ENCODE measurements around the gene AKAP7.
"Not testable (repeated sequence)": the region's sequence is repeated elsewhere in the genome, so short reads cannot be mapped to it uniquely, and the experiment has no call there.

Gene AKAP7

DNA sequence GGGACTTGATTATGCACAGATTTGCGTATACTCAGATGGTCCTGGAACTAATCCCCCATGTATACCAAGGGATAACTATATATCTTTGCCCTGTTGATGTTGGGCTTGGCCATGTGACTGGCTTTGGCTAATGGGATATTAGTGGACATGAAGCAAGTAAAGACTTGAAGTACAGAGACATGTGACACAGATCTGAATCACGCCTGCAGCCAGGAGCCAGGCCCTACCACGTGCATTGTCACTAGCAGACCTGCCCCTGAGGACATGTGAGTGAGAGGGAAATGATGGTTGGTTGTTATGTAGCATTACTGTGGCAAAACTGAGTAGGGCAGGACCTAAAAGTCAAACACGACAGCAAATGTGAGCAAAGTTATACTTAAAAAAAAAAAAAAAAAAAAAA is 155.7 kb downstream of the AKAP7 start:
- Mint-ChIP-seq H3K27me3 (no peaks in the 10 kb centered on the region), H3K4me3 (no peak overlapping the region), H3K4me1 (ENCODE audit: low read depth) (peaks cover 6% of the 10 kb centered on the region), H3K9me3 (no peaks in the 10 kb centered on the region), H3K27ac (no peak overlapping the region), H3K36me3 (ENCODE audit: low read depth) (no peaks in the 10 kb centered on the region)
- intact Hi-C loops (cut with micrococcal nuclease), result no loop called here

DNA sequence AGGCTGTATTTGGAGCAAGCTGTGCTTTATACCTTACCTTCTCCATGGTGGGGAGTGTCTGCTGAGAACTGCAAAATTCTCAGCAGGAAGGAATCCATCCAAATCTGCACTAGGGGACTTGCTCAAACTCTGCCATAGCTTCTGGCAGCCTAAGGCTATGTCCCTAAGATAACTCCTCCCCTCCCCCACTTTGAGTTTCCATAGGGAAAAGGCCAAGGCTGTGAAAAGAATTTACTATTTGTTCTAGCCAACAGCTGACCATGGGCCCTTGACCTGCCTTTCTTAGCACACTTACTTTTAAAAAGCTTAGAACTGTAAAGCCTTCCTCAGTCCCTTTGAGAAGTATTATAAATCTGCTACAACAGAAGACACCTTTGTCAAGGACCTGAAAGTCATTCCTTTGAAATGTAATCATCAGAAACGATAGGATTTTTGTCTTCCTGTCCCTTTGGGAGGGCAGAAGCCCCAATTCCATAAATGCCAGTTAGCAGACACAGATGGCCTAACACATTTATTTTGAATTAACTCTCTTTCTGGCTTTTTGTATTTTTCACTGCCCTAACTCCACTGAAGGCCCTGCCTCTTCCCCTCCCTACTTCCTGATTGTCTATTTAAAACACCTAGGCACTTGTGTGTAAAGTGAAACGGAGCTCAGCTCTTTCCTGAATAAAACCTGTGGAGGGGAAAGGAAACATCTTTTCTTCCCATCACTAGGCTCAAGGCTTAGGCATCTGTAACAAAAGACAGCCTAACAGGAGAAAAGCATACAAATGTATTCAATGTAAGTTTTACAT is 157.1 kb downstream of the AKAP7 start:
- intact Hi-C loops (cut with micrococcal nuclease), result no loop called here
- Mint-ChIP-seq H3K9me3 (no peaks in the 10 kb centered on the region), H3K4me3 (no peak overlapping the region), H3K36me3 (ENCODE audit: low read depth) (no peaks in the 10 kb centered on the region), H3K27ac (no peak overlapping the region), H3K4me1 (ENCODE audit: low read depth) (peaks cover 6% of the 10 kb centered on the region), H3K27me3 (no peaks in the 10 kb centered on the region)

DNA sequence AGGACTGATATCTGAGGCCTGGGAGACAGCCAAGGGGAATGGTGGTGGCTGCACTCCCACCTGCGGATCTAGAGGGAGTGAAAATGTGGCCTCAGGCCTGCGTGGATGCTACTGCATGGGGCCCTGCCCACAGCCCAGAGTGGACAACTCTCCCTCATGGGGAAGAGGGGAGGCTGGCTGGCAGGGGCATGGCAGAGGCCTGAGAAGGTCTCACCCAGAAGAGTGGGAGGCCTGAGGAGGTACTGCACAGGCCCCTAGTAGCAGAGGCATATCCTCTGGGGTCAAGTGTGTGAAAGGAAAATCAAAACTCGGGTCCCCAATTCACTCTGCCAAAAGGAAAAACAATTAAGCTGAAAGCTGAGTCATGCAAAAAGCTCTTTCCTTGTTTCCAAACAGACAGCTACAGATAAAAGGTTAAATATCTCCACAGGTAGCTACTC is 158.2 kb downstream of the AKAP7 start:
- intact Hi-C loops (cut with micrococcal nuclease), result no loop called here
- no peak overlapping the region for H3K27ac Mint-ChIP-seq

DNA sequence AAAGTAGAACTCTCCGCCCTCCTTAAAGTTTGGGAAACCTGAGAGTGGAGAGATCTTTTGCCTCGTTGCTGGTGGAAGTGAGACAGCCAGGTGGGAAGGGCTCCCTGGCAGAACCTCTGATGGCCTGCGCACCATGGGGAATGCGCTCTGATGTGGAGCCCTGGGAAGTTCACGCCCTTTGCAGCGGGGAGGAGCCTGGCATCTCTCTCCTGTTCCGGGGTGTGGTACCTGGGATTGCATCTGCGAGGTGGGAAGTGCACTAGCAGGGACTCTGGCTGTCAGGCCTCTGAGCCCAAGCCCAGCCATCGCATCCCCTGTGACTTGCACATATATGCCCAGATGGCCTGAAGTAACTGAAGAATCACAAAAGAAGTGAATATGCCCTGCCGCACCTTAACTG is 159.8 kb downstream of the AKAP7 start:
- intact Hi-C loops (cut with micrococcal nuclease), result no loop called here
- H3K4me3 Mint-ChIP-seq, result no peak overlapping the region

More for the DNA sequence above, 158.2 kb downstream of the AKAP7 start:
- Mint-ChIP-seq H3K36me3 (ENCODE audit: low read depth) (no peaks in the 10 kb centered on the region), H3K27me3 (no peaks in the 10 kb centered on the region), H3K9me3 (no peaks in the 10 kb centered on the region), H3K4me1 (ENCODE audit: low read depth) (peaks cover 5% of the 10 kb centered on the region), H3K4me3 (no peak overlapping the region)

DNA sequence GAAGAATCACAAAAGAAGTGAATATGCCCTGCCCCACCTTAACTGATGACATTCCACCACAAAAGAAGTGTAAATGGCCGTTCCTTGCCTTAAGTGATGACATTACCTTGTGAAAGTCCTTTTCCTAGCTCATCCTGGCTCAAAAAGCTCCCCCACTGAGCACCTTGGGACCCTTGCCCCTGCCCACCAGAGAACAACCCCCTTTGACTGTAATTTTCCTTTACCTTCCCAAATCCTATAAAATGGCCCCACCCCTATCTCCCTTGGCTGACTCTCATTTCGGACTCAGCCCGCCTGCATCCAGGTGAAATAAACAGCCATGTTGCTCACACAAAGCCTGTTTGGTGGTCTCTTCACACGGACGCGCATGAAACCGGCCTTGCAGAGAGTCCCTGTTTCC is 165.6 kb downstream of the AKAP7 start:
- H3K27ac Mint-ChIP-seq; H3K36me3 Mint-ChIP-seq (ENCODE audit: low read depth); H3K27me3 Mint-ChIP-seq; intact Hi-C loops (cut with micrococcal nuclease); H3K4me3 Mint-ChIP-seq; H3K9me3 Mint-ChIP-seq: not testable (repeated sequence)
- H3K4me1 Mint-ChIP-seq (ENCODE audit: low read depth), result peaks cover 29% of the 10 kb centered on the region

More for the DNA sequence above, 159.8 kb downstream of the AKAP7 start:
- H3K9me3 Mint-ChIP-seq, result no peaks in the 10 kb centered on the region
- no peak overlapping the region for H3K27ac Mint-ChIP-seq
- H3K27me3 Mint-ChIP-seq, result no peaks in the 10 kb centered on the region
- no peaks in the 10 kb centered on the region for H3K36me3 Mint-ChIP-seq (ENCODE audit: low read depth)
- peaks cover 13% of the 10 kb centered on the region for H3K4me1 Mint-ChIP-seq (ENCODE audit: low read depth)

DNA sequence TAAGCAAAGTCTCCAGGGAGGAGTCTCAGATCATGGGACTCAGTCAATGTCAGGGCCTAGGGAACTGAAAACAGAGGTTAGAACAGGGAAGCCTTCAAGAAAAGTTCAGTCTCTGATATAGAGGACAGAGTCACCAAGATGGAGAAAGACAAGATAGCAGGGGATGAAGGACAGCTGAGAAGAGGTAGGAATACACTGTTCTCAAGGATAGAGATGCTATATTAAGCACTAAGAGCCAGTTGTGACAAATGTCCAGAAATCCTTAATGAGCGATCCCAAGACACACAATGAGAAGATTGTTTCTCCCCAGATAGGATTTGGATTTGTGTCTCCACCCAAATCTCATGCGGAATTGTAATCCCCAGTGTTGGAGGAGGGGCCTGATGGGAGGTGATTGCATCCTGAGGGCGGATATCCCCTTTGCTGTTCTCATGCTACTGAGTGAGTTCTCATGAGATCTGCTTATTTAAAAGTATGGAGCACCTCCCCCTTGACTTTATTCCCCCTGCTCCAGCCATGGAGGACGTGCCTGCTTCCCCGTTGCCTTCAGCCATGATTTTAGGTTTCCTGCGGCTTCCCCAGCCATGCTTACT is 168.2 kb downstream of the AKAP7 start:
- Mint-ChIP-seq H3K27me3 (no peaks in the 10 kb centered on the region), H3K36me3 (ENCODE audit: low read depth) (no peaks in the 10 kb centered on the region), H3K27ac (no peak overlapping the region), H3K4me1 (ENCODE audit: low read depth) (peaks cover 24% of the 10 kb centered on the region), H3K9me3 (peaks cover 5% of the 10 kb centered on the region), H3K4me3 (no peak overlapping the region)
- intact Hi-C loops (cut with micrococcal nuclease), result no loop called here

DNA sequence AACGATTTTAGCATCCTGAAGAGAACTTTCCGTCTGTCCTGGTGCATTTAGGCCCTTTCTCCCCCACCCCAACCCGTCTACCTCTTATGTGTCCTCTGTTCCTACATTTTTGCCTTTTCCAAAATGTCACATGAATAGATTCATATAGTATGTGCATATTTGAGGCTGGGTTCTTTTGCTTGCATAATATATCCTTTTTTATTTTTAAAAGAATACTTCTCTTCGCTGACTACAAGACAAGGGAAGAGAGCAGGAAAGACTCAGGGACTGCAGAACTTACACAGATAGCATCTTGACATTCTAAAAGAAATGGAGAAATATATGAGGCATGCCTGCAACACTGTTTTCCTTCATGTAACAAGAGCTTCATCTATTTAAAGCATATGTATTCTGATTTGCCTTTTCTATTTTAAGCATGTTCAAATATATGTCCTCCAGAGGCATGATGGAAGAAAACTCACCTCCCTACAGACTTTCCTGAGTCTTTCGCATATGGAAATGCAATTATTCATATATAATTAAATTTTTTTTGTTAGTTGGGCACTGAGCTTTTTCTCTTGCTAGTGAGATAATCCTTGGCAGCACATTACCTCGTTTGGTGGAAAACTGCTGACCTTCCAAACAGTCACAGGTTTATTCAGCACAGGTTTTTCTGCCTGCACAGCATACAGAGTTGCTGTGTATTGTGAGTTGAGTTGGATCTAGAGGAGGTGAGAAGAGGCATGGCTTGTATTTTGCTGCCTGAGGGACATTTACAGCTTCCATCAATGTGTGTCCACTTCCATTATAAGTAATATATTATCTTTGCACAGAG is 170.0 kb downstream of the AKAP7 start:
- H3K4me3 Mint-ChIP-seq, result no peak overlapping the region
- H3K4me1 Mint-ChIP-seq (ENCODE audit: low read depth), result peaks cover 15% of the 10 kb centered on the region
- intact Hi-C loops (cut with micrococcal nuclease), result no loop called here
- no peaks in the 10 kb centered on the region for H3K27me3 Mint-ChIP-seq
- peaks cover 19% of the 10 kb centered on the region for H3K9me3 Mint-ChIP-seq
- no peak overlapping the region for H3K27ac Mint-ChIP-seq
- H3K36me3 Mint-ChIP-seq (ENCODE audit: low read depth), result no peaks in the 10 kb centered on the region

DNA sequence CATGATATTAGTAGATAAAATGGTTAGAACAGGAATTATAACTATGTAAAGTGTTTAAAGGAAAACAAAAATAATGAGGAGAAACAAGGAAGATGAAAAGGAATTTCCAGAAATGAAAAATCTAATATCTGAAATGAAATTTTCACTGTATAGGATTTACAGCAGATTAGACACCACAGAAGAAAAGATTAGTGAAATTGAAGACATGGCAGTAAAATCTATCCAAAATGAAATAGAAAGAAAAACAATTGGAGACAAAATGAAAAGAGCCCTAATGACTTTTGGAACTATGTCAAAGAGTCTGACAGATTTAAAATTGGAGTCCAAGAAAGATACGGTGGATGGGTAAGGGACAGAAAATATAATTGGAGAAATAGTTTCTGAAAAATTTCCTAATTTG is 174.2 kb downstream of the AKAP7 start:
- Mint-ChIP-seq H3K27me3 (no peaks in the 10 kb centered on the region), H3K36me3 (ENCODE audit: low read depth) (no peaks in the 10 kb centered on the region), H3K4me1 (ENCODE audit: low read depth) (peaks cover 1% of the 10 kb centered on the region), H3K4me3 (no peak overlapping the region), H3K27ac (no peak overlapping the region), H3K9me3 (peaks cover 29% of the 10 kb centered on the region)
- intact Hi-C loops (cut with micrococcal nuclease), result no loop called here

DNA sequence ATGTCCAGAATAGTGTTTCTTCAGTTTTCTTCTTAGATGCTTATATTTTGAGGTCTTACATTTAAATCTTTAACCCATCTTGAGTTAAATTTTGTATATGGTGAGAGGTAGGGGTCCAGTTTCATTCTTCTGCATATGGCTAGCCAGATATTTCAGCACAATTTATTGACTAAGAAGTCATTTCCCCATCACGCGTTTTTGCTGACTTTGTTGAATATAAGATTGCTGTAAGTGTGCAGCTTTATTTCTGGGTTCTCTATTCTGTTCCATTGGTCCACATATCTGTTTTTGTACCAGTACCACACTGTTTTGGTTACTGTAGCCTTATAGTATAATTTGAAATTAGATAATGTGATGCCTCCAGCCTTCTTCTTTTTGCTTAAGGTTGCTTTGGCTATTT is 179.6 kb downstream of the AKAP7 start:
- H3K9me3 Mint-ChIP-seq, result peaks cover 33% of the 10 kb centered on the region
- H3K27me3 Mint-ChIP-seq, result no peaks in the 10 kb centered on the region
- intact Hi-C loops (cut with micrococcal nuclease), result no loop called here
- no peaks in the 10 kb centered on the region for H3K4me1 Mint-ChIP-seq (ENCODE audit: low read depth)
- H3K4me3 Mint-ChIP-seq, result no peak overlapping the region
- no peaks in the 10 kb centered on the region for H3K36me3 Mint-ChIP-seq (ENCODE audit: low read depth)
- H3K27ac Mint-ChIP-seq, result no peak overlapping the region

DNA sequence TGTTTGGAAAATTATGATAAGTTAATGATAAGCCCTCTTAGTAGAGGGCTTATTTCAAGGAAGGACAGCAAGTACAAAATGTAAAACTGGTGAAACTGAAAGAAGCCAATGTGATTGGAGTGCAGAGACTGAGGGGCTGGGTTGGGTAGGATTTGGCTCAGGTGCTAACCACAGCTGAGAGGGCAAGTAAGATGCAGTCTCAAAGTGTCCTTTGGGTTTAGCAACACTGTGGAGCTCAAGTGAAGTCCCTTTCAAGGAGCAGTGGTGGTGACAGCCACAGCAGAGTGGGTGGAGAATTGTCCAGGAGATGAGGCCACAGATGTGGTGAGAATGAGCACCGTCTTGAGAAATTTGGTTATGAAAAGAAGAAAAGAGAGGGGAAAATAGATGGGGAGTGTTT is 181.4 kb downstream of the AKAP7 start:
- Mint-ChIP-seq H3K9me3 (peaks cover 33% of the 10 kb centered on the region), H3K27ac (no peak overlapping the region), H3K4me3 (no peak overlapping the region), H3K36me3 (ENCODE audit: low read depth) (no peaks in the 10 kb centered on the region), H3K4me1 (ENCODE audit: low read depth) (no peaks in the 10 kb centered on the region), H3K27me3 (no peaks in the 10 kb centered on the region)
- intact Hi-C loops (cut with micrococcal nuclease), result no loop called here

DNA sequence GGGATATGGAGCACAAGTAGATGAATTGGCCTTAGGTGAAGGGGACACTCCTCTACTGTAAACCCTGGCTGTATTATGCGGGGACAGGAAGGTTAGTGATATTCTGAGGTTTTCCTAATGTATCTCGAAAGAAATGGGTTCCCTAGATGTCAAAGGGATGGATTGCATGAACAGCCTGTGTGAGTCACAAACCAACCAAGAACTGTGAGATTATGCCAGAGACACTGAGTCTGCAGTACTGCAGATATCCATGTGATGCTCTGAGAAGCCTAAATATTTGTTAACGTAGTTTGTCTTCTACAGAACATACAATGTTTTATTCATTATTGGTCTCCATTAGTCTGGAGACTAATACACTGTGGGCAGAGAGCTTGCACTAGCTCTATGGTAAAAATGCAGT is 182.2 kb downstream of the AKAP7 start:
- Mint-ChIP-seq H3K27ac (no peak overlapping the region), H3K4me3 (no peak overlapping the region), H3K36me3 (ENCODE audit: low read depth) (no peaks in the 10 kb centered on the region), H3K27me3 (no peaks in the 10 kb centered on the region), H3K4me1 (ENCODE audit: low read depth) (no peaks in the 10 kb centered on the region), H3K9me3 (peaks cover 33% of the 10 kb centered on the region)
- intact Hi-C loops (cut with micrococcal nuclease), result no loop called here

DNA sequence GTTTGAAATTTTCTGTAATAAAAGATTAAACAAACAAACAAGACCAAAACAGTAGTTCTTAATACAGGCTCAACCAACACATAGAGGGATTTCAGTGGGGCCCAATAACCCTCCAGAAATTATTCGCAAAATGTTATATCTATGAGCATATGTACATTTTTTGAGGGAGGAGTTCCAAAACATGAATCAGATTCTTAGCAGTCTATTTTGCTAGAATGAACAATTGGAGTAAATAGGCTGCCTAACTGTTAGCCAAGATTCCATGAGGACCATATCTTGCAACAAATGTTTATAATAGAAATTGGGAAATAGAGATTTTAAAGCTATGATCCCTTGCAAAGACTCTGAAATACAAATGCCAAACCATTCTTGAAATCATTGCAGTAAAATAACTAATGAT is 186.3 kb downstream of the AKAP7 start:
- intact Hi-C loops (cut with micrococcal nuclease), result no loop called here
- no peaks in the 10 kb centered on the region for H3K36me3 Mint-ChIP-seq (ENCODE audit: low read depth)
- H3K4me1 Mint-ChIP-seq (ENCODE audit: low read depth), result no peaks in the 10 kb centered on the region
- no peak overlapping the region for H3K27ac Mint-ChIP-seq
- H3K9me3 Mint-ChIP-seq, result peaks cover 6% of the 10 kb centered on the region
- no peak overlapping the region for H3K4me3 Mint-ChIP-seq
- H3K27me3 Mint-ChIP-seq, result no peaks in the 10 kb centered on the region

DNA sequence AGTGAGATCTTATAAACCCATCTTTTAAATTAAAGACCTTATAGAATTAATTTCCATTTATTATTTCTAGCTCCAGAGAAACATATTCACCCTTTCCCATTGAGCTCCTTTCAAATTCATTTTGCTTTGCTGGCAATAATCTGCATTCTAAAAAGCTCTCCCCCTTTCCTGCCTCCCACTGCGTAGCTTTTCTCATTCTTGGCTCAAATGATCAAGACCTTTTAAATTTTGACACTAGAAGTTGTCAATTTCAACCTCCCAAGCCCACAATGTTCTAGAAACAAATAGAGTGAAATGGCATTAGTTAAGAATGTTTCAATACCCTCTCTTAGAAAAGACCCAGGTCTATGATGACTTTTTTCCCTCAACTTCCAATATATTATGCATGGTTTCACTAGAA is 186.9 kb downstream of the AKAP7 start:
- Mint-ChIP-seq H3K4me3 (no peak overlapping the region), H3K4me1 (ENCODE audit: low read depth) (no peaks in the 10 kb centered on the region), H3K9me3 (peaks cover under 1% of the 10 kb centered on the region), H3K27ac (no peak overlapping the region), H3K36me3 (ENCODE audit: low read depth) (no peaks in the 10 kb centered on the region), H3K27me3 (no peaks in the 10 kb centered on the region)
- intact Hi-C loops (cut with micrococcal nuclease), result no loop called here

DNA sequence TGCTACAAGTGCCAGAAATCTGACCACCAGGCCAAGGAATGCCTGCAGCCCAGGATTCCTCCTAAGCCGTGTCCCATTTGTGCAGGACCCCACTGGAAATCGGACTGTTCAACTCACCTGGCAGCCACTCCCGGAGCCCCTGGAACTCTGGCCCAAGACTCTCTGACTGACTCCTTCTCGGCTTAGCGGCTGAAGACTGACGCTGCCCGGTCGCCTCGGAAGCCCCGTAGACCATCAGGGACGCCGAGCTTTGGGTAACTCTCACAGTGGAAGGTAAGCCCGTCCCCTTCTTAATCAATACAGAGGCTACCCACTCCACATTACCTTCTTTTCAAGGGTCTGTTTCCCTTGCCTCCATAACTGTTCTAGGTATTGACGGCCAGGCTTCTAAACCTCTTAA is 190.4 kb downstream of the AKAP7 start:
- H3K27ac Mint-ChIP-seq; H3K36me3 Mint-ChIP-seq (ENCODE audit: low read depth); H3K9me3 Mint-ChIP-seq; intact Hi-C loops (cut with micrococcal nuclease); H3K4me3 Mint-ChIP-seq; H3K4me1 Mint-ChIP-seq (ENCODE audit: low read depth); H3K27me3 Mint-ChIP-seq: not testable (repeated sequence)

All from dendritic cell treated with granulocyte-macrophage colony-stimulating factor and Interleukin-4, amounts not matched to agents 40 ng/mL and 50 ng/mL, for 4 days (primary cell).